ENCODE data around the gene PCDH9. TPM values are rescaled to one million over a fixed set of nuclear protein-coding genes. Genes with fewer than 3 reads are reported as not detected.

PCDH9 gene
- total and polyA plus RNA-seq, 10 of the 15 experiments (the other 5 are each of a cell fraction or from before 2014, with no cell fraction given), result 0.02 to 2.3 (median 0.05) TPM; not detected in 1

GRCh38 chr13:66506051-66506777 lies 723.9 kb downstream of the PCDH9 start:
- Histone ChIP-seq H3K9me3 (replicated peaks; ENCODE audit: control insufficient read depth, insufficient read depth, low read length) (no peaks in the 10 kb centered on the region), H3K4me2 (ENCODE audit: control insufficient read depth, insufficient read depth) (no peak overlapping the region), H3K27me3 (replicated peaks in 1 of 2; ENCODE audit: control insufficient read depth in 2 of 2, insufficient read depth in 2 of 2, low read length in 1 of 2) (no peaks in the 10 kb centered on the region), H3K79me2 (ENCODE audit: control insufficient read depth, insufficient read depth, low read length) (no peaks in the 10 kb centered on the region), H3K36me3 (ENCODE audit: control insufficient read depth in 2 of 2, insufficient read depth in 2 of 2, low read length in 1 of 2) (no peaks in the 10 kb centered on the region), H3K4me3 (no peak overlapping the region), H3K27ac (ENCODE audit: control insufficient read depth, insufficient read depth) (no peak overlapping the region), H3K4me1 (ENCODE audit: control insufficient read depth, insufficient read depth, low read length) (no peaks in the 10 kb centered on the region), H3K9ac (ENCODE audit: control insufficient read depth, insufficient read depth, low read length) (no peak overlapping the region), H4K20me1 (ENCODE audit: control insufficient read depth, insufficient read depth) (no peaks in the 10 kb centered on the region), H2AFZ (ENCODE audit: control insufficient read depth, low read depth, low read length) (no peak overlapping the region)
- SMC1A ChIA-PET (ENCODE audit: uncharacterized antibody, unreplicated experiment), result no interaction called here
- POLR2A ChIA-PET, result no interaction called here
- BruUV-seq (replicated peaks), result no TSS peak
- FAIRE-seq (no peak), ATAC-seq (no peak), DNase-seq (ENCODE audit: low read depth, low spot score) (no peak)
- intact Hi-C loops (cut with micrococcal nuclease; ENCODE audit: unreplicated experiment), result no loop called here
- 46% methylated on average over 7 of the region's 7 CpGs for WGBS (ENCODE audit: insufficient coverage, insufficient replicate concordance, low lambda C conversion rate, missing lambda C conversion rate)
- CTCF ChIA-PET, result no interaction called here
- RAD21 ChIA-PET (ENCODE audit: unreplicated experiment), result no interaction called here
- in situ Hi-C loops (cut with MboI), result no loop called here
- TF ChIP-seq IRF3 (IDR thresholded peaks at IDR 0.05) (no peak), HDGF (IDR thresholded peaks at IDR 0.05) (no peak), KAT2A (conservative IDR thresholded peaks at IDR 0.05; ENCODE audit: control insufficient read depth, low read depth, low read length) (no peak), IRF4 (IDR thresholded peaks at IDR 0.05; ENCODE audit: low read depth, low read length) (no peak), RCOR1 (conservative IDR thresholded peaks at IDR 0.05; ENCODE audit: low read depth, low read length) (no peak), CUX1 (IDR thresholded peaks at IDR 0.05; ENCODE audit: insufficient replicate concordance, low read depth, low read length) (no peak), CHD4 (IDR thresholded peaks at IDR 0.05) (no peak), TCF12 (IDR thresholded peaks at IDR 0.05; ENCODE audit: low read depth, low read length) (no peak)
- TF ChIP-seq, protein P1, sequence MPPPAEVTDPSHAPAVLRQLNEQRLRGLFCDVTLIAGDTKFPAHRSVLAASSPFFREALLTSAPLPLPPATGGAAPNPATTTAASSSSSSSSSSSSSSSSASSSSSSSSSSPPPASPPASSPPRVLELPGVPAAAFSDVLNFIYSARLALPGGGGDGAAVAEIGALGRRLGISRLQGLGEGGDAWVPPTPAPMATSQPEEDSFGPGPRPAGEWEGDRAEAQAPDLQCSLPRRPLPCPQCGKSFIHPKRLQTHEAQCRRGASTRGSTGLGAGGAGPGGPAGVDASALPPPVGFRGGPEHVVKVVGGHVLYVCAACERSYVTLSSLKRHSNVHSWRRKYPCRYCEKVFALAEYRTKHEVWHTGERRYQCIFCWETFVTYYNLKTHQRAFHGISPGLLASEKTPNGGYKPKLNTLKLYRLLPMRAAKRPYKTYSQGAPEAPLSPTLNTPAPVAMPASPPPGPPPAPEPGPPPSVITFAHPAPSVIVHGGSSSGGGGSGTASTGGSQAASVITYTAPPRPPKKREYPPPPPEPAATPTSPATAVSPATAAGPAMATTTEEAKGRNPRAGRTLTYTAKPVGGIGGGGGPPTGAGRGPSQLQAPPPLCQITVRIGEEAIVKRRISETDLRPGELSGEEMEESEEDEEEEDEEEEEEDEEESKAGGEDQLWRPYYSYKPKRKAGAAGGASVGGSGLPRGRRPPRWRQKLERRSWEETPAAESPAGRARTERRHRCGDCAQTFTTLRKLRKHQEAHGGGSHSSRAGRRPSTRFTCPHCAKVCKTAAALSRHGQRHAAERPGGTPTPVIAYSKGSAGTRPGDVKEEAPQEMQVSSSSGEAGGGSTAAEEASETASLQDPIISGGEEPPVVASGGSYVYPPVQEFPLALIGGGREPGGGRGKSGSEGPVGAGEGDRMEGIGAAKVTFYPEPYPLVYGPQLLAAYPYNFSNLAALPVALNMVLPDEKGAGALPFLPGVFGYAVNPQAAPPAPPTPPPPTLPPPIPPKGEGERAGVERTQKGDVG (CRISPR knock-in tag; IDR thresholded peaks at IDR 0.05), result no peak
- TF ChIP-seq, protein P2, sequence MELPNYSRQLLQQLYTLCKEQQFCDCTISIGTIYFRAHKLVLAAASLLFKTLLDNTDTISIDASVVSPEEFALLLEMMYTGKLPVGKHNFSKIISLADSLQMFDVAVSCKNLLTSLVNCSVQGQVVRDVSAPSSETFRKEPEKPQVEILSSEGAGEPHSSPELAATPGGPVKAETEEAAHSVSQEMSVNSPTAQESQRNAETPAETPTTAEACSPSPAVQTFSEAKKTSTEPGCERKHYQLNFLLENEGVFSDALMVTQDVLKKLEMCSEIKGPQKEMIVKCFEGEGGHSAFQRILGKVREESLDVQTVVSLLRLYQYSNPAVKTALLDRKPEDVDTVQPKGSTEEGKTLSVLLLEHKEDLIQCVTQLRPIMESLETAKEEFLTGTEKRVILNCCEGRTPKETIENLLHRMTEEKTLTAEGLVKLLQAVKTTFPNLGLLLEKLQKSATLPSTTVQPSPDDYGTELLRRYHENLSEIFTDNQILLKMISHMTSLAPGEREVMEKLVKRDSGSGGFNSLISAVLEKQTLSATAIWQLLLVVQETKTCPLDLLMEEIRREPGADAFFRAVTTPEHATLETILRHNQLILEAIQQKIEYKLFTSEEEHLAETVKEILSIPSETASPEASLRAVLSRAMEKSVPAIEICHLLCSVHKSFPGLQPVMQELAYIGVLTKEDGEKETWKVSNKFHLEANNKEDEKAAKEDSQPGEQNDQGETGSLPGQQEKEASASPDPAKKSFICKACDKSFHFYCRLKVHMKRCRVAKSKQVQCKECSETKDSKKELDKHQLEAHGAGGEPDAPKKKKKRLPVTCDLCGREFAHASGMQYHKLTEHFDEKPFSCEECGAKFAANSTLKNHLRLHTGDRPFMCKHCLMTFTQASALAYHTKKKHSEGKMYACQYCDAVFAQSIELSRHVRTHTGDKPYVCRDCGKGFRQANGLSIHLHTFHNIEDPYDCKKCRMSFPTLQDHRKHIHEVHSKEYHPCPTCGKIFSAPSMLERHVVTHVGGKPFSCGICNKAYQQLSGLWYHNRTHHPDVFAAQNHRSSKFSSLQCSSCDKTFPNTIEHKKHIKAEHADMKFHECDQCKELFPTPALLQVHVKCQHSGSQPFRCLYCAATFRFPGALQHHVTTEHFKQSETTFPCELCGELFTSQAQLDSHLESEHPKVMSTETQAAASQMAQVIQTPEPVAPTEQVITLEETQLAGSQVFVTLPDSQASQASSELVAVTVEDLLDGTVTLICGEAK (IDR thresholded peaks at IDR 0.05; ENCODE audit: borderline replicate concordance), result no peak
